Measurements from ENCODE around the gene B3GLCT. TPM values are rescaled to one million over a fixed set of nuclear protein-coding genes. Genes with fewer than 3 reads are reported as not detected.

B3GLCT gene
- total RNA-seq, 1 donor from 2014 or later, result 8.2 TPM

GRCh38 chr13:31201341-31202031 lies 1.7 kb downstream of the B3GLCT start:
- H3K4me3 Mint-ChIP-seq (ENCODE audit: unreplicated experiment), result peak overlapping the region; percentile 77
- H3K9me3 Mint-ChIP-seq (ENCODE audit: unreplicated experiment), result no peaks in the 10 kb centered on the region
- DNase-seq (ENCODE audit: extremely low spot score, unreplicated experiment), result no peak
- no peak for TF ChIP-seq CTCF (IDR thresholded peaks at IDR 0.05)
- H3K27ac Mint-ChIP-seq (ENCODE audit: unreplicated experiment), result peak overlapping the region; percentile 68
- H3K4me1 Mint-ChIP-seq (ENCODE audit: unreplicated experiment), result peaks cover 23% of the 10 kb centered on the region
- H3K27me3 Mint-ChIP-seq (ENCODE audit: unreplicated experiment), result no peaks in the 10 kb centered on the region
- no peaks in the 10 kb centered on the region for H3K36me3 Mint-ChIP-seq (ENCODE audit: unreplicated experiment)

GRCh38 chr13:31204592-31204991 lies 4.8 kb downstream of the B3GLCT start:
- H3K9me3 Mint-ChIP-seq (ENCODE audit: unreplicated experiment), result no peaks in the 10 kb centered on the region
- no peak overlapping the region for H3K4me3 Mint-ChIP-seq (ENCODE audit: unreplicated experiment)
- no peak for DNase-seq (ENCODE audit: extremely low spot score, unreplicated experiment)
- H3K4me1 Mint-ChIP-seq (ENCODE audit: unreplicated experiment), result peaks cover 35% of the 10 kb centered on the region
- no peaks in the 10 kb centered on the region for H3K36me3 Mint-ChIP-seq (ENCODE audit: unreplicated experiment)
- no peak for TF ChIP-seq CTCF (IDR thresholded peaks at IDR 0.05)
- no peaks in the 10 kb centered on the region for H3K27me3 Mint-ChIP-seq (ENCODE audit: unreplicated experiment)
- H3K27ac Mint-ChIP-seq (ENCODE audit: unreplicated experiment), result no peak overlapping the region

GRCh38 chr13:31207661-31208552 lies 8.1 kb downstream of the B3GLCT start:
- H3K36me3 Mint-ChIP-seq (ENCODE audit: unreplicated experiment), result no peaks in the 10 kb centered on the region
- H3K4me3 Mint-ChIP-seq (ENCODE audit: unreplicated experiment), result no peak overlapping the region
- H3K4me1 Mint-ChIP-seq (ENCODE audit: unreplicated experiment), result peaks cover 32% of the 10 kb centered on the region
- DNase-seq (ENCODE audit: extremely low spot score, unreplicated experiment), result no peak
- no peaks in the 10 kb centered on the region for H3K27me3 Mint-ChIP-seq (ENCODE audit: unreplicated experiment)
- TF ChIP-seq CTCF (IDR thresholded peaks at IDR 0.05), result no peak
- no peak overlapping the region for H3K27ac Mint-ChIP-seq (ENCODE audit: unreplicated experiment)
- no peaks in the 10 kb centered on the region for H3K9me3 Mint-ChIP-seq (ENCODE audit: unreplicated experiment)

GRCh38 chr13:31208559-31209122 lies 8.9 kb downstream of the B3GLCT start:
- no peak for DNase-seq (ENCODE audit: extremely low spot score, unreplicated experiment)
- no peak for TF ChIP-seq CTCF (IDR thresholded peaks at IDR 0.05)
- no peak overlapping the region for H3K27ac Mint-ChIP-seq (ENCODE audit: unreplicated experiment)
- H3K36me3 Mint-ChIP-seq (ENCODE audit: unreplicated experiment), result no peaks in the 10 kb centered on the region
- peaks cover 34% of the 10 kb centered on the region for H3K4me1 Mint-ChIP-seq (ENCODE audit: unreplicated experiment)
- no peak overlapping the region for H3K4me3 Mint-ChIP-seq (ENCODE audit: unreplicated experiment)
- no peaks in the 10 kb centered on the region for H3K9me3 Mint-ChIP-seq (ENCODE audit: unreplicated experiment)
- H3K27me3 Mint-ChIP-seq (ENCODE audit: unreplicated experiment), result no peaks in the 10 kb centered on the region
